T-helper 17 cell (primary cell): ENCODE measurements around the gene LMO1. TPM values are rescaled to one million over a fixed set of nuclear protein-coding genes. Genes with fewer than 3 reads are reported as not detected.

Experiments used
- ATAC-seq: fragments of 150-1000 bp; cut with Tn5 transposase; 2 replicates; pipeline ENCODE4 v1.10.0; 2021; ENCODE audit warnings: mild to moderate bottlenecking, moderate library complexity
- DNase-seq, 3 donors: peaks; one replicate each; pipeline versions ENCODE4 v3.0.0 to v3.0.0-alpha.2; 2020 to 2021
- H3K9me3 ChIP-seq: one replicate; pipeline ENCODE4 v1.7.0; 2013; ENCODE audit warnings: low read length, mild to moderate bottlenecking; ENCODE audit not compliant: control insufficient read depth, poor library complexity, severe bottlenecking
- H3K27ac Mint-ChIP-seq: one replicate; pipeline ENCODE4 v1.8.0; 2022; ENCODE audit warnings: mild to moderate bottlenecking, moderate library complexity, mixed read lengths
- H3K27me3 Mint-ChIP-seq: one replicate; pipeline ENCODE4 v1.8.0; 2022; ENCODE audit warnings: mixed read lengths
- H3K36me3 Mint-ChIP-seq: one replicate; pipeline ENCODE4 v1.8.0; 2022; ENCODE audit warnings: low read depth, mixed read lengths
- H3K4me1 Mint-ChIP-seq: one replicate; pipeline ENCODE4 v1.8.0; 2022; ENCODE audit warnings: mild to moderate bottlenecking, mixed read lengths
- H3K4me3 Mint-ChIP-seq: one replicate; pipeline ENCODE4 v1.8.0; 2022; ENCODE audit warnings: mild to moderate bottlenecking, moderate library complexity, mixed read lengths
- total RNA-seq, 4 donors: library from RNA in 2 of 4; stranded (reverse) in 2 of 4; gene quantifications; one replicate each; pipeline ENCODE4 v1.2.3 and lab custom pipeline; 2022 to 2026

LMO1 gene
- total RNA-seq, result not detected
- total RNA-seq (lab: John Stamatoyannopoulos, UW), result 0 reads per million in 2 donors

DNA sequence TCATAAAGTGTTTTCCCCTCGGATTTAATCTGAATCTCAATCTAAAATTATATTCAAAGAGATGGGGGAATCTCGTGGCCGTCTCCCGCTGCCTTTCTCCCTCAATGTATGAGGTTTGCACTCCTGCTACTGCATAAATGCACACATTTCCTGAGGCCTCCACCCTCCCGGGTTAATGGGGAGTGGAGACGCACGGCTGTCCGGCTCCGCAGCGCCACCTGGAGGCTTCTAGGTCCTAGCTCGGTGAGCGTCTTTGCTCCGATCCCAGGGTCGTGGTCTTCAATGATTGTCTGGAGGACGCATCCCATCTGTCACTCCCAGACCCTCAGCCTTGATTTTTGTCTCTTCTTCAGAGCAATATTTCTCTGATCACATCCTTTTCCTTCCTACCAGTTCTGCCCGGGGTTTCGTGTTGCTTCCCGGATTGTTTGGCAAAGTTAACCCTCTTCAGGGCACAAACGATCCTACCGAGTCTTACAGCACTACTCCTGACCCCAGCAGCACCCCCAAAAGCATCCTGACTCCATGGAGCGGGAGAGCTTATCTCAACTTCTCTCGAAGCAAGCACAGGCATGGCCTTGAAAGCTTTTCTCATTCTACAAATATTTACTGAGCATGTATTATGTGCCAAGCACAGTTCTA is at the start of gene LMO1:
TSS of gene LMO1 (minus strand) at position 110 of the 642 bp plus-strand sequence. CDS start 516 bp downstream, outside the sequence.
- Mint-ChIP-seq H3K4me1 (peaks cover 11% of the 10 kb centered on the region), H3K4me3 (peak within 1 kb of the TSS; percentile 87), H3K27ac (no peak within 1 kb of the TSS), H3K36me3 (no peaks in the 10 kb centered on the region), H3K27me3 (peaks cover 78% of the 10 kb centered on the region)
- ATAC-seq, result peak; percentile 79
- DNase-seq, result peak; percentile 39 to 69 (median 46)
- H3K9me3 ChIP-seq, result no peaks in the 10 kb centered on the region

DNA sequence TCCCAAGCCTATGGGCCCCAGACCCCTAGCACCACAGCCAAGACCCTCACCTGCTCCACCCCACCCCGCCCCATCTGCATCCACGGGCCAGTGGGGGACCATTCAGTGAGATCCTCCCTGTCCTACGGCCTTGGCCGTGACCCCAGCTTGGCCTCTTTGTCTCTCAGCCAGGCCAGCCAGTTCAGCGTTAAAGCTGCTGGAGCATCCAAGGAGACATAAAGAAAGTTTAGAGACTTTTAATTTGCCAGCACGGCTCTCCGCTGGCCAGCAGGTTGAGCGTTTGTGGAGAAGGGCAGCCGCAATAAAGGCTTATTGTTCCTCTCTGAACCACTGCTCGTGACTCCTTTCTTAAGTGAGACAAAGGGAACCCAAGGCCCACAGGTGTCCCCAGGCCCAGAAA is 49.3 kb upstream of the LMO1 start:
- ATAC-seq (no peak), DNase-seq (no peak)
- H3K27ac Mint-ChIP-seq, result no peak overlapping the region
- no peaks in the 10 kb centered on the region for H3K9me3 ChIP-seq
- peaks cover 19% of the 10 kb centered on the region for H3K27me3 Mint-ChIP-seq
- no peak overlapping the region for H3K4me3 Mint-ChIP-seq
- no peaks in the 10 kb centered on the region for H3K36me3 Mint-ChIP-seq
- H3K4me1 Mint-ChIP-seq, result peaks cover 2% of the 10 kb centered on the region

DNA sequence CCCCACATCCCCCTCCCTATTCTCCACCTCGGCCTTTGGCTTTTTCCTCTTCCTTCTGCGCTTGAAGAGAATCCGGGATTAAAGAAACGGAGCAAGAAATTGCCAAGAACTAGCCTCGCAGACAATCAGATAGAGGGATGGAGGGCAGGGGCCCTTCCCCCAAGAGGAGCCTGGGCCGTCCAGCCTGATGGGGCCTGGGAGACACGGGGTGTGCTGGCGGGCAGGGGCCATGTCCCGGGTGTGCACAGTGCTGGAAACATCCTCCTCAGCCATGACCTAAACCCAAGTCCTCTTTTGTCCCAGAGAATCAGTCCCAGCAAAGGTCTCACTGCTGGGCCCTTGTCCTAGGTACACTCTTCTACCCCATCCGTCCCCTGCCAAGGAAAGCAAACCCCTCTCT is 47.7 kb upstream of the LMO1 start:
- ATAC-seq (no peak), DNase-seq (no peak)
- Mint-ChIP-seq H3K27ac (no peak overlapping the region), H3K4me1 (peaks cover 4% of the 10 kb centered on the region), H3K36me3 (no peaks in the 10 kb centered on the region), H3K27me3 (peaks cover 5% of the 10 kb centered on the region), H3K4me3 (no peak overlapping the region)
- no peaks in the 10 kb centered on the region for H3K9me3 ChIP-seq

DNA sequence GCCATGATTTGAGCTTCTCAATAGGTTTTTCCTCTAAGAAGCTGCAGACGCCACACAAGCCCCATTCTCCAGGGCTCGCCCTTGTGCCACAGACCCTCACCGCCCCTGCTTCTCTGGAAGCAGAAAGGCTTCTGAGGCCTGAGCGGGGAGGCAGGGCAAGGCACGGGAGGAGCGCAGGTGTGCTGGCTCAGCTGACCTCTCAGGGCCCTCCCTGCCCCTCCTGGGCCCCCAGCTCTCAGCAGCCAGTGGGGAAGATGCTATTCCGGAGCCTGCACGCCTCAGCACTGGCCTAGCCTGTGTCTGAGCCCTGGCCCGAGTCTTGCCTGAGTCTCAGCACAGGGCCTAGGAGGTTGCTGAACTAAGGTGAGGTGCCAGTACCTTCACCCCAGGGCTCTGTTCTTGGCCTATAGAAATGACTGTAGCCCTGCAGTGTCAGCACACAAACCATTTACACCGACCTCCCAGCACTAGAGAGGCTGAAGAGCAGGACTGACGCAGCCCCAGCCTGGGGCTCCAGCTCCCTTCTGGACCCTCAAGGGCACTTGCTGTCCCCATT is 47.1 kb upstream of the LMO1 start:
- peaks cover under 1% of the 10 kb centered on the region for H3K27me3 Mint-ChIP-seq
- DNase-seq (no peak), ATAC-seq (no peak)
- no peaks in the 10 kb centered on the region for H3K9me3 ChIP-seq
- H3K36me3 Mint-ChIP-seq, result no peaks in the 10 kb centered on the region
- no peak overlapping the region for H3K4me3 Mint-ChIP-seq
- peaks cover 4% of the 10 kb centered on the region for H3K4me1 Mint-ChIP-seq
- no peak overlapping the region for H3K27ac Mint-ChIP-seq

DNA sequence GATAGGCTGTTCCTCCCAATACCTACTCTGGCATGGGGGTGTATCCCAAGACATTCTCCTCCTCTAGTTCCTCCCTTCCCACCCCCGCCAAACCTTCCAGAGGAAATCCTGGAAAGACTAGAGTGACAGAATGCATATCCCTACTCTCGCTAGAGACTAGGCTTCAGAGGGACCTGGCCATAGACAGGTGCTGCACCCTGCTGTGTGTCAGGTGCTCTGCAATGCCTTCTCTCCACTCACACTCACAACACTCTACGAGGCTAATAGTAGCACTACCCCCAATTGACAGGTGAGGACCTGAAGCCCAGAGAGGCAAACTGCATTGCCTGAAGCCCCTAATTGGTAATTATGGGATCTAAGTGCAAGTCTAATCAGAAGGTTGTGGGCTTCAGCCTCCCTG is 46.2 kb upstream of the LMO1 start:
- Mint-ChIP-seq H3K4me3 (no peak overlapping the region), H3K36me3 (no peaks in the 10 kb centered on the region), H3K27ac (no peak overlapping the region), H3K27me3 (no peaks in the 10 kb centered on the region), H3K4me1 (peaks cover 4% of the 10 kb centered on the region)
- no peak for DNase-seq
- ATAC-seq, result no peak
- no peaks in the 10 kb centered on the region for H3K9me3 ChIP-seq

DNA sequence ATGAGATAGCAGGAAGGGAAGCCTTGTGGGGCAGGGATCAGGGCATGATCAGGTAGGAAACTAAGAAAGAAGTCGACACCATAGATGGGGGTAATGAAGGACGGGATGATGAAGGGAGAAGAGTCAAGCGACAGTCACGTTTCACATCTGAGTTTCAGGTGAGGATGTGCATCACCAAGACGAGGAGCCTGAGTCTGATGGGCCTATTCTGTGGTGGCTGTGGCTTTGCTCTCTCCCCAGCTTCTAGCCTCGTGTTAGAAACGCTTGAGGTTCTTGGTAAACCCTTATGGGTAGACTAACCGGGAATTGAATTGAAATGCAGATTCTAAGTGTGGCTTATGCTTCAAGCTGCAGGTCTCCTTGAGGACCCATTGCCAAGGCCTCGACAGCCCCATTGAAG is 45.6 kb upstream of the LMO1 start:
- Mint-ChIP-seq H3K27me3 (no peaks in the 10 kb centered on the region), H3K4me3 (no peak overlapping the region), H3K36me3 (no peaks in the 10 kb centered on the region), H3K27ac (no peak overlapping the region), H3K4me1 (peaks cover 4% of the 10 kb centered on the region)
- ATAC-seq, result no peak
- H3K9me3 ChIP-seq, result no peaks in the 10 kb centered on the region
- no peak for DNase-seq

DNA sequence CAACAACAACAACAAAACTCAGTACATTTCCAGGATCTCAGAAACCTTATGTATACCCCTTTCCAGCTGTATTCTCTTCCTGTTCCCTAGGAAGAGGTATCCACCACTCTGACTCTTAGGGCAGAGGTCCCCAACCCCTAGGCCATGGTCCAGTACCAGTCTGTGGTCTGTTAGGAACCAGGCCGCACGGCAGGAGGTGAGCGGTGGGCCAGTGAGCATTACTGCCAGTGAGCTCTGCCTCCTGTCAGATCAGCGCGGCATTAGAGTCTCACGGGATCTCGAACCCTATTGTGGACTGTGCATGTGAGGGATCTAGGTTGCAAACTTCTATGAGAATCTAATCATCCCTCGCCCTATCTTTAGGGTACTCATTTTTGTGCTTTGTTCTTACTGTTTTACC is 43.9 kb upstream of the LMO1 start:
- Mint-ChIP-seq H3K4me1 (peaks cover 4% of the 10 kb centered on the region), H3K36me3 (no peaks in the 10 kb centered on the region), H3K4me3 (no peak overlapping the region), H3K27ac (no peak overlapping the region), H3K27me3 (no peaks in the 10 kb centered on the region)
- H3K9me3 ChIP-seq, result no peaks in the 10 kb centered on the region
- ATAC-seq (no peak), DNase-seq (no peak)

DNA sequence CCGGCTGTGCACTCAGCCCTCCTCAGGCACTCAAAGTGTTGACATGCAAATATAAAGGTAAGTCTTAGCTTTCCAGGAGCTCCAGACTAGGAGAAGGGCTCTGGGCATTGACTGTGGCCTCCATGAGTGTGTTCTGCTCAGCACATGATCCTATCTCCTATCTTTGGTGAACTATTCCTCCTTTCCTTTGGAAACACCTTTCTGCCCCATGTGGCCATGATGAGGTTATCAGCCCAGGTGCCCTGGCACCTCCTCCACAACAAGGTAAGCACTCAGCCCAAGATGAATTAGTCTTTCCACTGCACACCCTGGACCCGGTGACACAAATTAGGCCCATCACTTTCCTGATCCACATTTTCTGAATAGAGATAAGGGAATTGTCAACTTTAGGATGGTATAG is 37.9 kb upstream of the LMO1 start:
- H3K27me3 Mint-ChIP-seq, result peaks cover 37% of the 10 kb centered on the region
- H3K4me3 Mint-ChIP-seq, result no peak overlapping the region
- H3K36me3 Mint-ChIP-seq, result peaks cover 4% of the 10 kb centered on the region
- no peaks in the 10 kb centered on the region for H3K4me1 Mint-ChIP-seq
- ATAC-seq (no peak), DNase-seq (no peak)
- H3K27ac Mint-ChIP-seq, result no peak overlapping the region
- no peaks in the 10 kb centered on the region for H3K9me3 ChIP-seq

DNA sequence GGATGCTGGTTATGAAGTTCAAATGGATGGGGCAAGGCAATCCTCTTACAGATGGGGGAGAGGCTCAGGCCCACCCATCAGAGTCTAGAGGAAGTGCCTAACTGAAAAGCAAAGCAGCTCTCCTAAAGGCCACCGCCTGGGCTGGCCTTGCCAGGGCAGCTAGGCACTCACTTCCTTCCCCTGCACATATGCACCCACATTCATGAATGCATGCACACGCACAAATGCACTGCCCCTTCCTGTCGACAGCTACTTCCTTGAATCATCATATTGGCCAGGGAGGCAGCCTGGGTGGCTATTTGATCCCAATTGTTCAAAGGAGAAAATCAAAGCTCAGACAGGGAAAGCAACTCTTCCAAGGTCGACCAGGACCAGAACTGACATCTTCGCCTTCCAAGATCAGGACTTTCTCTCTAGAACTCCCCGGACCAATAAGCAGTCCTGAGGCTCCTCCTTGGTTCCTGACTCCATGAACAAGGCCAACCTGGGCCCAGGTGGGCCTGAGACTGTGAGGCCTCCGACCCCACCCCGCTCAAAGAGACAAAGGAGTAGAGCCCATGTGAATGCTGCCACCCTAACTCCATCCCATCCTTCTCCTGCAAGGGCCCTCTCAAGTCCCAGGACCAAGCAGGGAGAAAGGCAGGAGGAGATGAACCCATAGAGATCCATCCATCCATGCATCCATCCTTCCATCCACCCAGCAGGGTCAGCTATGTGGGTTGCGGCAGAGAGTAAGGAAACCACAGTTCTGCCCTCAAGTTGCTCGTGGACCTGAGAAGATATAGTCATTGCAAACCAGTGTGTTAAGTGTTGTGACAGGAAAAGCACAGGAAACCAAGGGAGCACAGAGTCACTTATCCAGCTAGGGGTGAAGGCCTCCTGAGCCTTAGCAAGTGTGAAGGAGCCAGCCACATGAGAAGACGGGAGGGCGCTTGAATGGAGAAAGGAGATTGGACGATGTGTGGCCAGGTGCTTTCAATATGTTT is 35.4 kb upstream of the LMO1 start:
- DNase-seq (no peak), ATAC-seq (no peak)
- H3K27ac Mint-ChIP-seq, result no peak overlapping the region
- H3K4me3 Mint-ChIP-seq, result no peak overlapping the region
- H3K4me1 Mint-ChIP-seq, result no peaks in the 10 kb centered on the region
- peaks cover 37% of the 10 kb centered on the region for H3K27me3 Mint-ChIP-seq
- no peaks in the 10 kb centered on the region for H3K9me3 ChIP-seq
- H3K36me3 Mint-ChIP-seq, result peaks cover 4% of the 10 kb centered on the region

DNA sequence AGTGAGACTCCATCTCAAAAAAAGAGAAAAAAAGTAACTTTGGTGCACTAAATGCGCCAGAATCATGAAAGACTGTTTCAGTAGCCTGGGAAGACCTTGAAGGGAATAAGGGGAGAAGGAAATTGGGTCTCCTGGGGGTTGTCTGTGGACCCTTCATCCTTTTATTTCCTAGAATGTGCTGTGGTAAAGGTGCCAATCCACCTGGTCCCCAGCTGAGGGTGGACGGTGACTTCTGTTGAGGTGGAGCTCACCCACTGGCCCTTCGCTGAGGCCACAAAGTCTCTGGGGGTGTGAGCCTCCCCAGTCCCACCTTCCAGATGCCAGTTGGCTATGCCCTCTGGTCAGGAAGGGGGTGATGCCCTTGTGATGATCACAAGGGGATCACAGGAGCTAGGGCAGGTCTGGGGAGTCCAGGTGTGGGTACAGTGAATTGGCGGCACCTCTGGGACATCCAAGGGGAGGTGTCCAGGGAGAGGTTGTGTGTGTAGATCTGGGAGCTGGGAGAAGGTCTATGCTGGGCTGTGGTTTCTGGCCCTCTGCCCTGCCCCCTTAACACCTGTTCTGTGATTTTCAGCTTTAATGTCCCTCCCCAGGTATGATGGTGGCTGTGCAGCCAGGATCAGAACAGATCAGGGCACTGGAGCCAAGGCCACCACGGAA is 34.2 kb upstream of the LMO1 start:
- Mint-ChIP-seq H3K4me3 (no peak overlapping the region), H3K27me3 (peaks cover 37% of the 10 kb centered on the region), H3K27ac (no peak overlapping the region), H3K4me1 (no peaks in the 10 kb centered on the region), H3K36me3 (peaks cover 4% of the 10 kb centered on the region)
- ATAC-seq, result no peak
- no peaks in the 10 kb centered on the region for H3K9me3 ChIP-seq
- no peak for DNase-seq

DNA sequence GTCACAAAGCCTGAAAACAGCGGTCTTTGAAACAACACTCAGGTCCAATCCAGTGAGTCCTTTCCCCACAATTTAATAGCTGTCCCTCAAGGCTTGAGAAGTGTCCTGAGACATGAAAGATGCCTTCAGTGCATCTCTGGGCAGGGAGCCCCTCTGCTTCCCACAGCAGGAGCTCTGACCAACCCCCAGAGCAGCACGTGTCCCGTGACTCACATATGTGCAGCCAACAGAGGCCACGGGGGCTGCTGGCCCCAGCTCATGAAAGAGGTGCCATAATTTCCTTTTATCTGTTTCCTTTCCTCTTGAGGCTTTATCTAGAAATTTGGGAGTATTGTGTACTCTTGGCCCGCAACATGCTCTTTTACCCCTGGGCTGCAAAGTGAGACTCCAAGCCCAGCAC is 33.2 kb upstream of the LMO1 start:
- H3K27me3 Mint-ChIP-seq, result peaks cover 37% of the 10 kb centered on the region
- no peak for ATAC-seq
- no peaks in the 10 kb centered on the region for H3K4me1 Mint-ChIP-seq

DNA sequence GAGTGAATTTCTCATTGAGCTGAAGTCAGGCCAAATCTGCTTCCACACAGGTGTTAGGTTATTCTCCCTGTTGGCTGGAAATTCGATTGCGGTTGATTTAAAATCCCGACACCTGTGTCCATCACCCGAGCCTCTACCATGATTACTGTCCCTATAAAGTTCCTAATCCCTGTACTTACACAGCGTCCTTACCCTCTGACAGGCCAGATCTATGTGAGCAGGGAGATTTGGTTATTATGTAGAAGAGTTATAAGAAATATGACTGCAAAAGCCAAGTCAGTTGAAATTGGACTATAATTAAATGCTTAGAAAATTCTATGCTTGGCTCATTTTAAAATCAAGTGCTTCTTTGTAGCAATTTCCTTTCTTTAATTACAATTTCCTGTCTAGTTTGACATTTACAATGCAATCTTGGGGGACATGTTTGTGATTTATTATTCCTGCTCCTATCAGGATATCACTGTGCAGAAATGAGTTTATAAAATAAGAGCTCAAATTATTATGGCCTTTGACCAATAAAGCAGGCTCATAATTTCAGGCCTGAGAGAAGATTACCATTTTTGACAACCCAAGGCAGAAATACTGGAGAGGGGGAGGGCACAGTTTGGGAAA is 32.5 kb upstream of the LMO1 start:
- no peaks in the 10 kb centered on the region for H3K9me3 ChIP-seq
- Mint-ChIP-seq H3K4me1 (no peaks in the 10 kb centered on the region), H3K4me3 (no peak overlapping the region), H3K36me3 (peaks cover 4% of the 10 kb centered on the region), H3K27me3 (peaks cover 37% of the 10 kb centered on the region), H3K27ac (no peak overlapping the region)
- ATAC-seq (no peak), DNase-seq (no peak)

More for the DNA sequence above, 33.2 kb upstream of the LMO1 start:
- no peak overlapping the region for H3K4me3 Mint-ChIP-seq
- peak overlapping the region; percentile 16 for H3K27ac Mint-ChIP-seq
- peaks cover 4% of the 10 kb centered on the region for H3K36me3 Mint-ChIP-seq
- no peaks in the 10 kb centered on the region for H3K9me3 ChIP-seq
- no peak for DNase-seq
